Mucosa of stomach (tissue), 1 donor: ENCODE measurements around the gene DOCK4.

Source experiments
- H3K27me3 ChIP-seq: one replicate; pipeline ENCODE4 v1.7.0; 2013; ENCODE audit warnings: mild to moderate bottlenecking, low read length; ENCODE audit not compliant: control insufficient read depth, insufficient read depth
- H3K36me3 ChIP-seq: one replicate; pipeline ENCODE4 v1.7.0; 2013; ENCODE audit warnings: low read length; ENCODE audit not compliant: control insufficient read depth, insufficient read depth
- H3K4me1 ChIP-seq: one replicate; pipeline ENCODE4 v1.7.0; 2013; ENCODE audit warnings: mild to moderate bottlenecking, low read length; ENCODE audit not compliant: control insufficient read depth, insufficient read depth
- H3K4me3 ChIP-seq: one replicate; pipeline ENCODE4 v1.7.0; 2013; ENCODE audit warnings: low read length
- H3K9ac ChIP-seq: one replicate; pipeline ENCODE4 v1.7.0; 2013; ENCODE audit warnings: mild to moderate bottlenecking, low read length, moderate library complexity
- H3K9me3 ChIP-seq: one replicate; pipeline ENCODE4 v1.7.0; 2013; ENCODE audit warnings: mild to moderate bottlenecking, low read length, moderate library complexity; ENCODE audit not compliant: control insufficient read depth
- donor health status: Pancreatic carcinoma.

DOCK4 gene

GRCh38 chr7:112149734-112150133 is 56.5 kb downstream of the DOCK4 start:
- Histone ChIP-seq H3K27me3 (no peaks in the 10 kb centered on the region), H3K9me3 (no peaks in the 10 kb centered on the region), H3K4me1 (no peaks in the 10 kb centered on the region), H3K4me3 (no peak overlapping the region), H3K9ac (no peak overlapping the region), H3K36me3 (no peaks in the 10 kb centered on the region)

GRCh38 chr7:112147793-112148361 is 58.3 kb downstream of the DOCK4 start:
- H3K9me3 ChIP-seq: no peaks in the 10 kb centered on the region
- H3K4me3 ChIP-seq: no peak overlapping the region
- H3K36me3 ChIP-seq: no peaks in the 10 kb centered on the region
- H3K27me3 ChIP-seq: no peaks in the 10 kb centered on the region
- H3K9ac ChIP-seq: no peak overlapping the region
- H3K4me1 ChIP-seq: no peaks in the 10 kb centered on the region

GRCh38 chr7:112145206-112145605 is 61.0 kb downstream of the DOCK4 start:
- H3K9me3 ChIP-seq: no peaks in the 10 kb centered on the region
- H3K4me1 ChIP-seq: no peaks in the 10 kb centered on the region
- no peaks in the 10 kb centered on the region for H3K36me3 ChIP-seq
- no peak overlapping the region for H3K4me3 ChIP-seq
- H3K27me3 ChIP-seq: no peaks in the 10 kb centered on the region
- H3K9ac ChIP-seq: no peak overlapping the region

GRCh38 chr7:112144284-112145059 is 61.7 kb downstream of the DOCK4 start:
- Histone ChIP-seq H3K9ac (no peak overlapping the region), H3K9me3 (no peaks in the 10 kb centered on the region), H3K36me3 (no peaks in the 10 kb centered on the region), H3K4me3 (no peak overlapping the region), H3K4me1 (no peaks in the 10 kb centered on the region), H3K27me3 (no peaks in the 10 kb centered on the region)

- Histone ChIP-seq H3K9me3 (no peaks in the 10 kb centered on the region), H3K4me3 (no peak overlapping the region), H3K27me3 (no peaks in the 10 kb centered on the region), H3K4me1 (no peaks in the 10 kb centered on the region), H3K36me3 (no peaks in the 10 kb centered on the region), H3K9ac (no peak overlapping the region)
Measured at GRCh38 chr7:112143582-112143981, 62.6 kb downstream of the DOCK4 start.

GRCh38 chr7:112143136-112143535 is 63.1 kb downstream of the DOCK4 start:
- H3K36me3 ChIP-seq: no peaks in the 10 kb centered on the region
- H3K4me1 ChIP-seq: no peaks in the 10 kb centered on the region
- H3K9ac ChIP-seq: no peak overlapping the region

GRCh38 chr7:112140600-112140999 is 65.6 kb downstream of the DOCK4 start:
- Histone ChIP-seq H3K36me3 (no peaks in the 10 kb centered on the region), H3K4me3 (no peak overlapping the region), H3K4me1 (no peaks in the 10 kb centered on the region), H3K9me3 (no peaks in the 10 kb centered on the region), H3K9ac (no peak overlapping the region), H3K27me3 (no peaks in the 10 kb centered on the region)

More at GRCh38 chr7:112143136-112143535, 63.1 kb downstream of the DOCK4 start:
- no peaks in the 10 kb centered on the region for H3K9me3 ChIP-seq
- no peak overlapping the region for H3K4me3 ChIP-seq
- H3K27me3 ChIP-seq: no peaks in the 10 kb centered on the region

GRCh38 chr7:112138938-112139337 is 67.3 kb downstream of the DOCK4 start:
- Histone ChIP-seq H3K4me1 (no peaks in the 10 kb centered on the region), H3K27me3 (no peaks in the 10 kb centered on the region), H3K4me3 (no peak overlapping the region), H3K9ac (no peak overlapping the region), H3K9me3 (no peaks in the 10 kb centered on the region), H3K36me3 (no peaks in the 10 kb centered on the region)

GRCh38 chr7:112138325-112138852 is 67.8 kb downstream of the DOCK4 start:
- Histone ChIP-seq H3K4me1 (no peaks in the 10 kb centered on the region), H3K9ac (no peak overlapping the region), H3K27me3 (no peaks in the 10 kb centered on the region), H3K4me3 (no peak overlapping the region), H3K36me3 (no peaks in the 10 kb centered on the region), H3K9me3 (no peaks in the 10 kb centered on the region)

- H3K27me3 ChIP-seq: no peaks in the 10 kb centered on the region
- H3K36me3 ChIP-seq: no peaks in the 10 kb centered on the region
- H3K4me1 ChIP-seq: no peaks in the 10 kb centered on the region
- H3K9me3 ChIP-seq: no peaks in the 10 kb centered on the region
- no peak overlapping the region for H3K4me3 ChIP-seq
- H3K9ac ChIP-seq: no peak overlapping the region
Measured at GRCh38 chr7:112137141-112138101, 68.8 kb downstream of the DOCK4 start.

- Histone ChIP-seq H3K9me3 (no peaks in the 10 kb centered on the region), H3K36me3 (no peaks in the 10 kb centered on the region), H3K27me3 (no peaks in the 10 kb centered on the region), H3K4me3 (no peak overlapping the region), H3K9ac (no peak overlapping the region), H3K4me1 (no peaks in the 10 kb centered on the region)
Measured at GRCh38 chr7:112136271-112137008, 69.8 kb downstream of the DOCK4 start.
